Activated B cell treated with CpG ODN at 0.5 μM for 24 hours (primary cell): ENCODE measurements around the gene LHX2. TPM values are rescaled to one million over a fixed set of nuclear protein-coding genes. Genes with fewer than 3 reads are reported as not detected.

Source experiments
- ATAC-seq: fragments of 200-7000 bp; cut with Tn5 transposase; one replicate; pipeline ENCODE4 v1.10.0; 2021; ENCODE audit warnings: low read depth, mild to moderate bottlenecking, moderate library complexity
- CTCF ChIA-PET: fragments of 350-600 bp; sonication (Branson Sonifier 250); formaldehyde crosslinking; loops from one replicate; lab custom pipeline; 2021; ENCODE audit warnings: antibody characterized with exemption; lab: Charles Lee
- POLR2A ChIA-PET: fragments of 350-600 bp; sonication (Branson Sonifier 250); formaldehyde crosslinking; loops from one replicate; lab custom pipeline; 2021; ENCODE audit warnings: antibody characterized with exemption; lab: Charles Lee
- DNase-seq: peaks from one replicate; pipeline ENCODE4 v3.0.0; 2022
- H3K27ac Mint-ChIP-seq: one replicate; pipeline ENCODE4 v1.8.0; 2020; ENCODE audit warnings: mixed read lengths
- H3K27me3 Mint-ChIP-seq: one replicate; pipeline ENCODE4 v1.8.0; 2021; ENCODE audit warnings: mixed read lengths
- H3K36me3 Mint-ChIP-seq: one replicate; pipeline ENCODE4 v1.8.0; 2021; ENCODE audit warnings: low read depth, mixed read lengths
- H3K4me1 Mint-ChIP-seq: one replicate; pipeline ENCODE4 v1.8.0; 2021; ENCODE audit warnings: mixed read lengths
- H3K4me3 Mint-ChIP-seq: one replicate; pipeline ENCODE4 v1.8.0; 2020; ENCODE audit warnings: mild to moderate bottlenecking, mixed read lengths
- H3K9me3 Mint-ChIP-seq: one replicate; pipeline ENCODE4 v1.8.0; 2020; ENCODE audit warnings: mixed read lengths
- intact Hi-C: fragments of 100-400 bp; cut with micrococcal nuclease; formaldehyde crosslinking; loops from one replicate; pipeline ENCODE4 v1.15.1; 2024
- total RNA-seq: library from RNA; stranded (reverse); gene quantifications from 2 replicates; pipeline ENCODE4 v1.2.3, GENCODE V29; 2022
- TF ChIP-seq, protein P1 (sequence below): fragments of 200-600 bp; IDR thresholded peaks from one replicate; pipeline ENCODE4 v1.8.0; 2022; ENCODE audit warnings: antibody characterized with exemption, mild to moderate bottlenecking

LHX2 gene
- total RNA-seq, 1 donor from 2014 or later, result not detected

DNA sequence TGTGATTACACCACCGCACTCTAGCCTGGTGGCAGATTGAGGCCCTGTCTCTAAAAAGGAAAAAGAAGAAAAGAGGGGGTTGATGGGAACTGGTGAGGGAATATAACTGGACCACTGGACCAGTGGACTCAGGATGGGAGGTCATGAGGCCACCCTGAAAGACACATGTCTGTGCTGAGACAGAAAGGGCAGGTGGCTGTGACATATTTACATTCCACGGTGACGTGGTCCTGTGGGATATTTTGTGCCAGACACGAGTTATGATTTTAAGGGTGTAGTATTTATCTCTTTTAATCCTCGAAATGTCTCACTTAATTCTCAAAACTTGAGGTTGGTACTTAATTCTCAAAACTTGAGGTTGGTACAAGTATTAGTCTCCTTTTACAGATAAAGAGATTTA is 32.9 kb downstream of the LHX2 start:
- no peak for DNase-seq
- Mint-ChIP-seq H3K27me3 (peaks cover 44% of the 10 kb centered on the region), H3K9me3 (no peaks in the 10 kb centered on the region), H3K4me3 (no peak overlapping the region), H3K4me1 (peaks cover 24% of the 10 kb centered on the region), H3K36me3 (no peaks in the 10 kb centered on the region), H3K27ac (no peak overlapping the region)
- ATAC-seq, result no peak
- POLR2A ChIA-PET, result no interaction called here
- CTCF ChIA-PET, result no interaction called here
- TF ChIP-seq, protein P1, sequence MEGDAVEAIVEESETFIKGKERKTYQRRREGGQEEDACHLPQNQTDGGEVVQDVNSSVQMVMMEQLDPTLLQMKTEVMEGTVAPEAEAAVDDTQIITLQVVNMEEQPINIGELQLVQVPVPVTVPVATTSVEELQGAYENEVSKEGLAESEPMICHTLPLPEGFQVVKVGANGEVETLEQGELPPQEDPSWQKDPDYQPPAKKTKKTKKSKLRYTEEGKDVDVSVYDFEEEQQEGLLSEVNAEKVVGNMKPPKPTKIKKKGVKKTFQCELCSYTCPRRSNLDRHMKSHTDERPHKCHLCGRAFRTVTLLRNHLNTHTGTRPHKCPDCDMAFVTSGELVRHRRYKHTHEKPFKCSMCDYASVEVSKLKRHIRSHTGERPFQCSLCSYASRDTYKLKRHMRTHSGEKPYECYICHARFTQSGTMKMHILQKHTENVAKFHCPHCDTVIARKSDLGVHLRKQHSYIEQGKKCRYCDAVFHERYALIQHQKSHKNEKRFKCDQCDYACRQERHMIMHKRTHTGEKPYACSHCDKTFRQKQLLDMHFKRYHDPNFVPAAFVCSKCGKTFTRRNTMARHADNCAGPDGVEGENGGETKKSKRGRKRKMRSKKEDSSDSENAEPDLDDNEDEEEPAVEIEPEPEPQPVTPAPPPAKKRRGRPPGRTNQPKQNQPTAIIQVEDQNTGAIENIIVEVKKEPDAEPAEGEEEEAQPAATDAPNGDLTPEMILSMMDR, result no peak
- intact Hi-C loops, result no loop called here

DNA sequence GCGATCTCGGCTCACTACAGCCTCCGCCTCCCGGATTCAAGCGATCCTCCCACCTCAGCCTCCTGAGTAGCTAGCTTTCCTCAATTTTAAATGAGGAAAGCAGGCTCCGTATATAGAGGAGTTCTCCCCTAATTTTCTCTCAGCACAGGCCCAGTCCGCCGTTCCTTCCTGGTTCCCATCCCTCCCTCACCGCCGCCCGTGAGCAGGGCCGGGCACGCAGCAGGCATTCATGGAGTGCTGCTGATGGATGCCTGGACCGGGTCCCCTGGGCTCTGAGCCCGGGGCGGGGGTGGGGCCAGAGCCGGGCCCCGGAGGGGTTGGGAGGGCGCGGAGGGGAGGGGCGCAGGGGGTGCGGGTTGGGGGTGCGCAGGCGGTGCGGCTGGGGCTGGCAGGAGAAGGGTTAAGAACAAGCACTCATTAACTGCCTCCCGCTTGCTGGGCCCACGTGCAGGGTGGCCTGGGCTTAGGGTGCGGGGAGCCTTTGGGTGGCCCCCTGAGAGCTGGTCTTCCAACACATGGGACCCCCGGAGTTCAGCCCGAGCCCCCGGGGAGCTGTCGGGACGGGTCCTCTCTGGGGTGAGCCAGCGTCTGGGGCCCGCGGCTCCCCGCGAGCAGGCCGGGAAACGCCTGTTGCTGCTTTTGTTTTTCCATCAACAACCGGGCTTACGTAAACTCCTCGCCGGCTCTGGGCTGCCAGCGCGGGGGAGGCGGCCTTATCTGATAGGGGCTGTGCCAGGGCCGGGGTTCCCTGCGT is 33.7 kb downstream of the LHX2 start:
- POLR2A ChIA-PET, result no interaction called here
- peaks cover 46% of the 10 kb centered on the region for H3K27me3 Mint-ChIP-seq

DNA sequence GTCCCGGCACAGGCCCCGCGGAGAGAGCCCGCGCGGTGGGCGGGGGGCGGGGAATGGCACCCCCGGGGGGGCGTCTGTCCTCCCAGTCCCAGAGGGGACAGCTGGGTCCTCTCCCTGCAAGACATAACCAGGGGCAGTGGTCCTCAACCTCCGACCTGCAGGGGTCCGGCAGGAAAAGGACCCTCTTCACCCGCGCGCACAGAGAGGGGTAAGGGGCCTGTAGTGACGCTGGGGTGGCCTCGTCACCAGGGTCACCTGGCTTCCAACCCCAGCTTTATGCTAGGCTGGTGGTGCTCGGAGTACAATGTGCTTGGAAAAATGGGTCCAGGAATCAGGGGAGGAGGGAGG is 34.2 kb downstream of the LHX2 start:
- intact Hi-C loops, result no loop called here
- no peak for ATAC-seq
- TF ChIP-seq, protein P1, result no peak
- ChIA-PET POLR2A (no interaction called here), CTCF (no interaction called here)
- H3K36me3 Mint-ChIP-seq, result no peaks in the 10 kb centered on the region
- H3K27me3 Mint-ChIP-seq, result peaks cover 44% of the 10 kb centered on the region
- H3K27ac Mint-ChIP-seq, result no peak overlapping the region
- DNase-seq, result no peak
- H3K4me3 Mint-ChIP-seq, result no peak overlapping the region
- H3K9me3 Mint-ChIP-seq, result no peaks in the 10 kb centered on the region
- H3K4me1 Mint-ChIP-seq, result peaks cover 17% of the 10 kb centered on the region

More for the DNA sequence above, 33.7 kb downstream of the LHX2 start:
- CTCF ChIA-PET, result no interaction called here
- ATAC-seq (no peak), DNase-seq (no peak)
- Mint-ChIP-seq H3K4me3 (no peak overlapping the region), H3K27ac (no peak overlapping the region), H3K9me3 (no peaks in the 10 kb centered on the region), H3K36me3 (no peaks in the 10 kb centered on the region), H3K4me1 (peaks cover 21% of the 10 kb centered on the region)
- TF ChIP-seq, protein P1, result no peak
- intact Hi-C loops, result no loop called here

DNA sequence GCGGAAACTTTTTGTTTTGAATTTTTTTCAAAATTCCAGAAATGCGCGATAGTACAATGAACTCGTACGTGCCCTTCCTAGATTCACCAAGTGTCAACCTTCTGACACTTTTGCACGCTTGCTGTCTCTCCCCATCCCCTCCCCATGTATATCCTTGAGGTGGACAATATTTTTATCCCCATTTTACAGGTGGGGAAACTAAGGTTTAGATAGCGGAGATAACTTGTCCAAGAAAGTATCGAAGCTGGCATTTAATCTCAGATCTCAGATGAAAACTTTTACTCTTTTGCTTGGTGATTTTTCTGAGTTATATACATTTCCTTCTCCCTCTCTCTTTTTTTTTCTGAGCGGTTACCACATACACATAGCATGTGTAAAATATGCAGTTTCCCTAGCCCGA is 34.6 kb downstream of the LHX2 start:
- DNase-seq, result no peak
- H3K4me3 Mint-ChIP-seq, result no peak overlapping the region
- intact Hi-C loops, result no loop called here
- ChIA-PET CTCF (no interaction called here), POLR2A (no interaction called here)
- no peak for ATAC-seq
- TF ChIP-seq, protein P1, result no peak
- H3K9me3 Mint-ChIP-seq, result no peaks in the 10 kb centered on the region
- H3K4me1 Mint-ChIP-seq, result peaks cover 15% of the 10 kb centered on the region
- no peaks in the 10 kb centered on the region for H3K36me3 Mint-ChIP-seq
- no peak overlapping the region for H3K27ac Mint-ChIP-seq
- peaks cover 48% of the 10 kb centered on the region for H3K27me3 Mint-ChIP-seq

DNA sequence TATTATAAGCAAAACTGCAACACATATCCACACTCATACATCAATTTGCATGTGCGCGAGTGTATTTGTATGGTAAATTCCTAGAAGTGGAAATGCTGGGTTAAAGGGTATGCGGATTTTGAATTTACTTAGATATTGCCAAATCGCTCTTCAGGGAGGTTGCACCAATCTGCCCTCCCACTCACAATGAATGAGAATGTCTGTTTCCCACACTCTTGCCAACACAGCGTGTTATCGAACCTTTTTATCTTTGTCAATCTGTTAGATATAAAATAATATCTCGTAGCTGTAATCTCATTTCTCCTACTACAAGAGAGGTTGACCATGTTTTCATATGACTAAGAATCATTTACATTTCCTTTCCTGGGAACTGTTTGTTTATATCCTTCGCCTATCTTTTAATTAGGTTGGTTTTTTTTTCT is 35.7 kb downstream of the LHX2 start:
- POLR2A ChIA-PET, result no interaction called here
- Mint-ChIP-seq H3K9me3 (no peaks in the 10 kb centered on the region), H3K4me3 (no peak overlapping the region), H3K27me3 (peaks cover 51% of the 10 kb centered on the region), H3K27ac (no peak overlapping the region), H3K4me1 (peaks cover 8% of the 10 kb centered on the region), H3K36me3 (no peaks in the 10 kb centered on the region)
- ATAC-seq (no peak), DNase-seq (no peak)
- TF ChIP-seq, protein P1, result no peak
- CTCF ChIA-PET, result no interaction called here
- intact Hi-C loops, result no loop called here
